Measurements from ENCODE around the gene CDRT15L2.
"Not testable (repeated sequence)": the region's sequence is repeated elsewhere in the genome, so short reads cannot be mapped to it uniquely, and the experiment has no call there.

Gene CDRT15L2

DNA sequence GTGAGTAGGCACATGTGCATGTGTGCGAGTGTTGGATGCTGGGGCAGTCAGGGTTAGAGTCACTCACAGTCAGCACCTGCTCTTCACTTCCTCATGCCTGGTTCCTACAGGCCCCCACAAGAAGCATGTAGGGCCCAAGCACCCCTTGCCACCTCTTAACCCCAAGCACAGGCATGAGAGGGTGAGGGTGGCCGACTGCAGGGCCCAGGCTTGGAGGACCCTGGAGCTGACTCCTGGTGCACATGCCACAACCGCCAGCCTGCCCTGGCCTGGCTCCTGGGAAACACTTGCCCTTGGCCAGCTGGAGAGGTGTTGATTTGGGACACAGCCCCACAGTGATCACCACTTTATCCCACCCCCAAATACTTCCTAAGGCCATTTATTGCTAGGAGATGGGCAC, 16.9 kb upstream of the CDRT15L2 start:
- no peak overlapping the region for H3K4me3 ChIP-seq (ENCODE audit: low read length)
- DNase-seq (ENCODE audit: low read depth), result no peak
- TF ChIP-seq, protein P1, sequence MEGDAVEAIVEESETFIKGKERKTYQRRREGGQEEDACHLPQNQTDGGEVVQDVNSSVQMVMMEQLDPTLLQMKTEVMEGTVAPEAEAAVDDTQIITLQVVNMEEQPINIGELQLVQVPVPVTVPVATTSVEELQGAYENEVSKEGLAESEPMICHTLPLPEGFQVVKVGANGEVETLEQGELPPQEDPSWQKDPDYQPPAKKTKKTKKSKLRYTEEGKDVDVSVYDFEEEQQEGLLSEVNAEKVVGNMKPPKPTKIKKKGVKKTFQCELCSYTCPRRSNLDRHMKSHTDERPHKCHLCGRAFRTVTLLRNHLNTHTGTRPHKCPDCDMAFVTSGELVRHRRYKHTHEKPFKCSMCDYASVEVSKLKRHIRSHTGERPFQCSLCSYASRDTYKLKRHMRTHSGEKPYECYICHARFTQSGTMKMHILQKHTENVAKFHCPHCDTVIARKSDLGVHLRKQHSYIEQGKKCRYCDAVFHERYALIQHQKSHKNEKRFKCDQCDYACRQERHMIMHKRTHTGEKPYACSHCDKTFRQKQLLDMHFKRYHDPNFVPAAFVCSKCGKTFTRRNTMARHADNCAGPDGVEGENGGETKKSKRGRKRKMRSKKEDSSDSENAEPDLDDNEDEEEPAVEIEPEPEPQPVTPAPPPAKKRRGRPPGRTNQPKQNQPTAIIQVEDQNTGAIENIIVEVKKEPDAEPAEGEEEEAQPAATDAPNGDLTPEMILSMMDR (IDR thresholded peaks at IDR 0.05; ENCODE audit: insufficient read depth, low read depth, low read length, missing control alignments), result no peak

DNA sequence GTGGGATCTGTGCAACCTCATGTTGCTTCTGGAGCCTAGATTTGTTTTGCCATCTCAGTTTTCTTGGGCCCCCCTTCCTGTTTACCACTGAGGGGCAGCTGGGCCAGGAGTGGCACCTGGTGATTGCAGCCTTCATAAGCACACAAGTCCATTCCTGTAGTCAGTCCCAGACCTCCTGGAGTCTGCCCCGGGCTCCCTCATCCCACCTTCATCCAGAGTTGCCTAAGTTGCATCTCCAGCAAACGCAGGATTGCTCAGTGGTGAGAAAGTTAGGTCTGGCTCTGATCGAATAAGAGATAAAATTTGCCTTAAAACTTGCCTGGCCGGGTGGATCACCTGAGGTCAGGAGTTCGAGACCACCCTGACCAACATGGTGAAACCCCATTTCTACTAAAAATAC, 14.3 kb upstream of the CDRT15L2 start:
- DNase-seq (ENCODE audit: low read depth); H3K4me3 ChIP-seq (ENCODE audit: low read length): not testable (repeated sequence)

GRCh38 chr17:20565711-20566110, 13.8 kb upstream of the CDRT15L2 start:
- no peak overlapping the region for H3K4me3 ChIP-seq (ENCODE audit: low read length)
- TF ChIP-seq, protein P1 (IDR thresholded peaks at IDR 0.05; ENCODE audit: insufficient read depth, low read depth, low read length, missing control alignments), result no peak
- no peak for DNase-seq (ENCODE audit: low read depth)

GRCh38 chr17:20566736-20567135, 12.8 kb upstream of the CDRT15L2 start:
- not testable (repeated sequence) for DNase-seq (ENCODE audit: low read depth); H3K4me3 ChIP-seq (ENCODE audit: low read length)

GRCh38 chr17:20567421-20567820, 12.1 kb upstream of the CDRT15L2 start:
- DNase-seq (ENCODE audit: low read depth); H3K4me3 ChIP-seq (ENCODE audit: low read length): not testable (repeated sequence)

GRCh38 chr17:20568604-20569003, 10.9 kb upstream of the CDRT15L2 start:
- not testable (repeated sequence) for DNase-seq (ENCODE audit: low read depth); H3K4me3 ChIP-seq (ENCODE audit: low read length)

GRCh38 chr17:20571653-20572052, 7.9 kb upstream of the CDRT15L2 start:
- not testable (repeated sequence) for DNase-seq (ENCODE audit: low read depth)

GRCh38 chr17:20573216-20573615, 6.3 kb upstream of the CDRT15L2 start:
- H3K4me3 ChIP-seq (ENCODE audit: low read length); DNase-seq (ENCODE audit: low read depth): not testable (repeated sequence)

More at GRCh38 chr17:20571653-20572052, 7.9 kb upstream of the CDRT15L2 start:
- not testable (repeated sequence) for H3K4me3 ChIP-seq (ENCODE audit: low read length)

GRCh38 chr17:20575071-20575470, 4.5 kb upstream of the CDRT15L2 start:
- H3K4me3 ChIP-seq (ENCODE audit: low read length); DNase-seq (ENCODE audit: low read depth): not testable (repeated sequence)

DNA sequence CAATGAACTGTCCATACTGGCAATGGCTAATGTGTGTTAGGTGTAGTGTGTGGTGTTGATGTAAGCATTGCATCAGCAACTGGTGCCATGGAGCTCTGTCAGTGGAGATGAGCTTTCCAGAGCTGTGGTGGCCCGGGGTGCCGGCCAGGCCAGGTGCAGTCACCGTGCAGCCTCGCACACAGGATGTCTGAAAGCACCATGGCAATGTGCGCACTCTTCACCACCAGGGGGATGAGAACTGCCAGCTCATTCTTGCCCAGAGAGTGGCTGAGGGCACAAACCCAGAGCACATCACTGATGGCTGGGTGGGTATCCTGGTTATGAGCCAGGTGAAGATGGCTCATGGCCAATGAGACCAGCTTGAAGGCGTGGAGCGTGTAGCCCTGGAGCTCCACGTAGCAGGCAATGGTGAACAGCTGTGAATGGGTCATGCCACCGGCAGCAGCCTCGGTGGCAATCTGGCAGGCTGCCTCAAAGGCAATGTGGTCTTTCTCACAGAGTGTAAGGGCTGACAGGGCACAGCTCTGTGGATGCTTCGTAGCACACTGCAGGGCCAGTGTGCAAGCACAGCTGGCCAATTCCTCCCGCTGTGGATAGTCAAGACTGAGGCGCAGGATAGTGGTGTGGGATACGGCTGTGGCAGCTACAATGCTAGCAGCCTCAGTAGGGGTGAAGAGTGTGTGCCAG, 4.5 kb downstream of the CDRT15L2 start:
- not testable (repeated sequence) for H3K4me3 ChIP-seq (ENCODE audit: low read length); DNase-seq (ENCODE audit: low read depth)

DNA sequence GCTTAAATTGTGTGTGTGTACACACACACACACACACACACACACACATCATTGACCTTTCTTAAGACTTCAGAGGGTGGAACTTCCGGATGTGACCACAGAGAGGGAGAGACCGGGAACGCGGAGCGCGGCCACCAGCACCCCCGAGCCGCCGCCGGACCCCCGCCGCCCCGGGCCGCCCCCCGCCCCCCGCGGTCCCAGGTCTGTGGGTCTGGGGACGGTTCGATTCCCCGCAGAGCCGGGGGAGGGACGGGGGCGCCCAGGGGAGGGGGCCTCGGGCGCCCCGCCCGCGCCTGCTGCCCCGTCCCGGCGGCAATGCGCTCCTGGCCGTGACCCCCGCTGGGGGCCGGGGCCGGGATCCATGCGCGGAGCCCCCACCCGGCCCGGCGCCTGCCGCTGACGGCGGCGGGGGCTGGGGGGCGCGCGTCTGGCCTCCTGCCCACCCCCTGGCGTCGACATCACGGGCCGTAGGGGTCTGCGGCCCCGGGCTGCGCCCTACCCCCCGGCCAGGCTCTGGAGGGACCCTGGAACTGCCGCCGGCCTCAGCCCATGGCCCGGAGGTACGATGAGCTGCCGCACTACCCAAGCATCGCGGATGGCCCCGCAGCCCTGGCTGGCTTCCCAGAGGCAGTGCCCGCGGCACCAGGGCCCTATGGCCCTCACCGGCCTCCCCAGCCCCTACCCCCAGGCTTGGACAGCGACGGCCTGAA, 9.4 kb downstream of the CDRT15L2 start:
- DNase-seq (ENCODE audit: low read depth); H3K4me3 ChIP-seq (ENCODE audit: low read length): not testable (repeated sequence)

GRCh38 chr17:20589454-20589810, 9.9 kb downstream of the CDRT15L2 start:
- not testable (repeated sequence) for DNase-seq (ENCODE audit: low read depth); H3K4me3 ChIP-seq (ENCODE audit: low read length)

DNA sequence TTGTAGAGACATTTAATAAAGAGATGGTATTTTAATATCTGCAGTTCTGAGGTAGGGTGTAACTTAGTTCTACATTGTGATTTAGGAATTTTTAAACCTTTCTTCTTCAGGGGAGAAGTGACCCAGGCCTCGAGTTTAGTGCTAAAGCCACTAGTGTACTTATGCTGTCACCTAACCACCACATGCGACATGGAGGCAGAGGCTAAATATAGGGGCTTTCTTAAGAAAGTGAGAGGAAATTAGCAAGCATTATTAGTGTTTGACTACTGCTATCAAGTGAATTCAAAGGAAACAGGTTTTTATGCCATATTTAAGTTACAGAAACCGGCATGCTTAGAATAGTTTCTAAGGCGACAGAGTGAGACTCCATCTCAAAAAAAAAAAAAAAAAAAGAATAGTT, 11.5 kb downstream of the CDRT15L2 start:
- DNase-seq (ENCODE audit: low read depth); H3K4me3 ChIP-seq (ENCODE audit: low read length): not testable (repeated sequence)

GRCh38 chr17:20605568-20605967, 26.0 kb downstream of the CDRT15L2 start:
- H3K4me3 ChIP-seq (ENCODE audit: low read length); DNase-seq (ENCODE audit: low read depth): not testable (repeated sequence)

DNA sequence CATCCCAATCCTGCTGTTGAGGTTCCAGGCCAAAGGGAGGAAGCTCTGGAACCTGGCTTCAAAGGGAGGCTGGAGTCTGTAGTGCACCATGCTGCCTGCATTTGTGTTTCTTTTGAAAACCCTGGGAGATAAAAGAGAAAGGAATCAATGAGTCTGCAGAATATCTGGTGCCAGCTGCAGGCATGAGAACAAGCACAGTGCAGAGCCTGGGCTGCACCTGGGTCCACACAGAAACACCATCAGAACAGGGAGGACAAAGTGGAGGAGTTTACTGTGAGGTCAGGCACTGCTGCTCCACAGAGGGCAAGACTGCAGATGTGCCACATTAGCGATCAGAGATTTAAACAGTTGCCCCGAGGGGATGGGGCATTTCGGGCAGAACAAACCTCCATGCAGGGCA, 30.0 kb downstream of the CDRT15L2 start:
- H3K4me3 ChIP-seq (ENCODE audit: low read length); DNase-seq (ENCODE audit: low read depth): not testable (repeated sequence)
